ENCODE data around the gene ROM1.
A peak's percentile ranks its signal among the peaks of the same experiment; 100 is the strongest.
"Not testable (repeated sequence)": the region's sequence is repeated elsewhere in the genome, so short reads cannot be mapped to it uniquely, and the experiment has no call there.

Gene ROM1

GRCh38 chr11:62649486-62649885 lies 36.4 kb downstream of the ROM1 start:
- H3K4me3 ChIP-seq (ENCODE audit: control insufficient read depth, low read depth, low read length) = no peak overlapping the region
- no peak for DNase-seq (ENCODE audit: low read depth)
- TF ChIP-seq CTCF (conservative IDR thresholded peaks at IDR 0.05; ENCODE audit: control insufficient read depth, insufficient read depth, low read depth, low read length) = no peak

GRCh38 chr11:62650283-62650682 lies 37.2 kb downstream of the ROM1 start:
- H3K4me3 ChIP-seq (ENCODE audit: control insufficient read depth, low read depth, low read length); DNase-seq (ENCODE audit: low read depth): not testable (repeated sequence)

- no peak for DNase-seq (ENCODE audit: low read depth)
- peak overlapping the region; percentile 85 for H3K4me3 ChIP-seq (ENCODE audit: control insufficient read depth, low read depth, low read length)
- no peak for TF ChIP-seq CTCF (conservative IDR thresholded peaks at IDR 0.05; ENCODE audit: control insufficient read depth, insufficient read depth, low read depth, low read length)
These were observed 39.3 kb downstream of the ROM1 start for GRCh38 chr11:62652161-62653006.

GRCh38 chr11:62654297-62654696 lies 41.2 kb downstream of the ROM1 start:
- DNase-seq (ENCODE audit: low read depth) = no peak
- no peak for TF ChIP-seq CTCF (conservative IDR thresholded peaks at IDR 0.05; ENCODE audit: control insufficient read depth, insufficient read depth, low read depth, low read length)
- no peak overlapping the region for H3K4me3 ChIP-seq (ENCODE audit: control insufficient read depth, low read depth, low read length)

- no peak overlapping the region for H3K4me3 ChIP-seq (ENCODE audit: control insufficient read depth, low read depth, low read length)
- no peak for DNase-seq (ENCODE audit: low read depth)
- no peak for TF ChIP-seq CTCF (conservative IDR thresholded peaks at IDR 0.05; ENCODE audit: control insufficient read depth, insufficient read depth, low read depth, low read length)
These were observed 43.9 kb downstream of the ROM1 start for GRCh38 chr11:62656796-62657429.

GRCh38 chr11:62664405-62665074 lies 51.5 kb downstream of the ROM1 start:
- H3K4me3 ChIP-seq (ENCODE audit: control insufficient read depth, low read depth, low read length) = peak overlapping the region; percentile 94
- DNase-seq (ENCODE audit: low read depth) = peak; percentile 43
- no peak for TF ChIP-seq CTCF (conservative IDR thresholded peaks at IDR 0.05; ENCODE audit: control insufficient read depth, insufficient read depth, low read depth, low read length)

Measured in fibroblast of mammary gland (primary cell).